ENCODE results near the gene RSKR. TPM values are rescaled to one million over a fixed set of nuclear protein-coding genes. Genes with fewer than 3 reads are reported as not detected.

The RSKR gene
- total RNA-seq, 4 donors from 2014 or later: 3.1 to 9.9 (median 7.7) TPM

DNA sequence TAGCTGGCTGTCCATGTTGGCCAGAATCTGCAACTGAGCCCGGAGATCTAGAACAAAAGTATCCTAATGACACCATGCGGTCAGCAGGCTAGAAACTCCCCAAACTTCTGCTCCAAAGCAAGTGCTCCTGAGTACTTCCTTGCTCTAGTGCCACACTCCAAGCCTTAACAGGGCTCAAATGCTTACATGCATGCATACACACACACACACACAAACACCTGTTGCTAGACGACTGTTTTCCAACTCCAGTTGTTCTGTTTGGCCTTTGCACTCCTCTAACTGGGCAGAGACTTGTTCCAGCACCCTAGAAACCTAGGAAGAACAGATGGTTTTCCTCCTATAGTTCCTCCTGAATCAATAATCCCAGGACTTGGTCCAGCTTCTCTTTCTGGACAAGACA lies 29.6 kb downstream of the RSKR start:
- intact Hi-C loops (cut with DNase I): no loop called here
- Histone ChIP-seq H3K36me3 (peaks cover 8 to 76% (median 10%) of the 10 kb centered on the region in 3 donors), H3K9me3 (no peaks in the 10 kb centered on the region), H3K27me3 (no peaks in the 10 kb centered on the region), H3K27ac (no peak overlapping the region), H3K4me3 (no peak overlapping the region), H3K4me1 (no peaks in the 10 kb centered on the region)
- DNase-seq: no peak
- TF ChIP-seq POLR2A (IDR thresholded peaks at IDR 0.05): no peak
- TF ChIP-seq, protein P1, sequence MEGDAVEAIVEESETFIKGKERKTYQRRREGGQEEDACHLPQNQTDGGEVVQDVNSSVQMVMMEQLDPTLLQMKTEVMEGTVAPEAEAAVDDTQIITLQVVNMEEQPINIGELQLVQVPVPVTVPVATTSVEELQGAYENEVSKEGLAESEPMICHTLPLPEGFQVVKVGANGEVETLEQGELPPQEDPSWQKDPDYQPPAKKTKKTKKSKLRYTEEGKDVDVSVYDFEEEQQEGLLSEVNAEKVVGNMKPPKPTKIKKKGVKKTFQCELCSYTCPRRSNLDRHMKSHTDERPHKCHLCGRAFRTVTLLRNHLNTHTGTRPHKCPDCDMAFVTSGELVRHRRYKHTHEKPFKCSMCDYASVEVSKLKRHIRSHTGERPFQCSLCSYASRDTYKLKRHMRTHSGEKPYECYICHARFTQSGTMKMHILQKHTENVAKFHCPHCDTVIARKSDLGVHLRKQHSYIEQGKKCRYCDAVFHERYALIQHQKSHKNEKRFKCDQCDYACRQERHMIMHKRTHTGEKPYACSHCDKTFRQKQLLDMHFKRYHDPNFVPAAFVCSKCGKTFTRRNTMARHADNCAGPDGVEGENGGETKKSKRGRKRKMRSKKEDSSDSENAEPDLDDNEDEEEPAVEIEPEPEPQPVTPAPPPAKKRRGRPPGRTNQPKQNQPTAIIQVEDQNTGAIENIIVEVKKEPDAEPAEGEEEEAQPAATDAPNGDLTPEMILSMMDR (IDR thresholded peaks at IDR 0.05): no peak
- WGBS, 2 donors: 82 to 85% methylated on average over 2 to 3 of the region's 3 CpGs

DNA sequence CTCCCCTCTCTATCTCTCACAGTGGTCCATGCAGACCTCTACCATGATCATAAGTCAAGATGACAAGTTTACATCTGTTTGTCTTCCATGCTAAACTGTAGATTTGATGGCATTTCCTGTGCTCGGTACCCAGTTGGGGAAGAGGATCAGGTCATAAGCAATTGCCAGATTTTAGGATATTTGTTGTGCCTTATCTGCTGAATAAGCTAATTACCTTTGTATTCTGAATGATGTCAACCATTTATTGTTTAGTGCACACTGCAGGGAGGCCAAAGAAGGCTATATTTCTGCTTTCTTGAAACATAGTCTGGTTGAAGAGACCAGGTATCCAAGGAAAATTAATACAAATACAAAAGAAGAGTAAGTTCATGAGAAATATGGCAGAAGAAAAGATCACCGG lies 31.5 kb downstream of the RSKR start:
- Histone ChIP-seq H3K4me3 (no peak overlapping the region), H3K4me1 (no peaks in the 10 kb centered on the region), H3K9me3 (no peaks in the 10 kb centered on the region), H3K27me3 (no peaks in the 10 kb centered on the region), H3K27ac (no peak overlapping the region), H3K36me3 (peaks cover 8 to 73% (median 10%) of the 10 kb centered on the region in 3 donors)
- intact Hi-C loops (cut with DNase I): no loop called here
- TF ChIP-seq POLR2A (IDR thresholded peaks at IDR 0.05): no peak
- TF ChIP-seq, protein P1 (IDR thresholded peaks at IDR 0.05): no peak
- DNase-seq: no peak
- 94 to 100% methylated on average over 2 of the region's 2 CpGs for WGBS, 2 donors

DNA sequence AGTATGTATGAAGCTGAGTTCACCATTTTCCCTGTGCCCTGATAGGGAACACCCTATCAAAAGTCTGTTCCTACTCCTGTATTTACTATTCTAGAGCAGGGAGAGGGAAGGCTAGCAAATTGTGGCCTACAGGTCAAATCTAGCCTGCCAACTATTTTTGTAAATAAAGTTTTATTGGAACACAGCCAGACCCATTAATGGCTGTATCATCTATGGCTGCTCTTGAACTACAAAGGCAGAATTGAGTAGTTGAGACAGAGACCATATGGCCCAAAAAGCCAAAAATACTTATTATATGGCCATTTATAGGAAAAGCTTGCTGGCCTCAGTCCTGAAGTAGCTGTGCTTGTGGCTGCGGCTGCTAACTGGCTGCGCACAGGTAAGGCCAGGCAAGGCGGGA lies 33.0 kb downstream of the RSKR start:
- H3K4me1 ChIP-seq: peaks cover 6 to 12% (median 6%) of the 10 kb centered on the region in 3 donors
- TF ChIP-seq, protein P1 (IDR thresholded peaks at IDR 0.05): no peak
- no peak for TF ChIP-seq POLR2A (IDR thresholded peaks at IDR 0.05)
- no peak overlapping the region for H3K27ac ChIP-seq
- H3K4me3 ChIP-seq: no peak overlapping the region
- no peak for DNase-seq
- peaks cover 8 to 63% (median 10%) of the 10 kb centered on the region in 3 donors for H3K36me3 ChIP-seq
- H3K27me3 ChIP-seq: no peaks in the 10 kb centered on the region
- intact Hi-C loops (cut with DNase I): no loop called here
- 94 to 100% methylated on average over 3 of the region's 3 CpGs for WGBS, 2 donors
- H3K9me3 ChIP-seq: no peaks in the 10 kb centered on the region

DNA sequence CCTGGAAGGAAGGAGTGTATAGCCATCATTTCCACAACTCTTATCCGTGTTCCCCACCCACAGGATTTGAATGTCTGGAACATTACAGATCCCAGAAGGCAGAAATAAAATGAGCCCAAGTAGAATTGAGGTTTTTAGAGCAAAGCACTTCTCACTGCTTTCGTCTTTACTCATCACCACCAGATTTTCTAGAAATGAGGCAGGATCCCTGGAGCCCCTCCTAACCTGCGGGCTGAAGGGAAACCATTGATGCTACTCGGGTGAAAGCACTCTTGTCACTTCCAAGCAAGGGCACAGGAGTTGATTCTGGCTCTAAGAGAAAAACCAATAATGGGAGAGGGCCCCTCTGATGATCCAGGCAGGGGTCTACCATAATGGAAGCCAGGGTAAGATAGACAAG lies 34.5 kb downstream of the RSKR start:
- intact Hi-C loops (cut with DNase I): no loop called here
- H3K4me3 ChIP-seq: no peak overlapping the region
- DNase-seq: no peak
- peaks cover 6 to 20% (median 6%) of the 10 kb centered on the region in 3 donors for H3K4me1 ChIP-seq
- no peaks in the 10 kb centered on the region for H3K9me3 ChIP-seq
- WGBS, 2 donors: 74 to 97% methylated on average over 4 of the region's 4 CpGs
- TF ChIP-seq, protein P1 (IDR thresholded peaks at IDR 0.05): no peak
- no peak for TF ChIP-seq POLR2A (IDR thresholded peaks at IDR 0.05)
- H3K36me3 ChIP-seq: peaks cover 7 to 51% (median 8%) of the 10 kb centered on the region in 3 donors
- no peak overlapping the region for H3K27ac ChIP-seq
- no peaks in the 10 kb centered on the region for H3K27me3 ChIP-seq

- H3K4me3 ChIP-seq: no peak overlapping the region
- no peak overlapping the region for H3K27ac ChIP-seq
- H3K9me3 ChIP-seq: no peaks in the 10 kb centered on the region
- 89 to 91% methylated on average over 4 of the region's 8 CpGs for WGBS, 2 donors
- intact Hi-C loops (cut with DNase I): no loop called here
- peaks cover 6 to 20% (median 6%) of the 10 kb centered on the region in 3 donors for H3K4me1 ChIP-seq
- no peaks in the 10 kb centered on the region for H3K27me3 ChIP-seq
- no peak for TF ChIP-seq POLR2A (IDR thresholded peaks at IDR 0.05)
- TF ChIP-seq, protein P1 (IDR thresholded peaks at IDR 0.05): no peak
- peaks cover 0 to 50% (median 0%) of the 10 kb centered on the region in 3 donors for H3K36me3 ChIP-seq
- no peak for DNase-seq
Observed at GRCh38 chr17:28578246-28579195, 35.5 kb downstream of the RSKR start.
